HepG2 (cell line): ENCODE data around the gene DPH1. TPM values are rescaled to one million over a fixed set of nuclear protein-coding genes. Genes with fewer than 3 reads are reported as not detected.

ENCODE experiments used
- CC2D1A ChIP-seq: sonication (generic); formaldehyde crosslinking; IDR thresholded peaks from 2 replicates; pipeline ENCODE4 v1.8.1; 2023; ENCODE audit warnings: mild to moderate bottlenecking, missing genetic modification reagents
- DNMT3B ChIP-seq: conservative IDR thresholded peaks from 2 replicates; pipeline ENCODE4 v1.6.1; 2016; ENCODE audit warnings: missing biosample characterization, control low read depth
- FOXM1 ChIP-seq: sonication (generic); formaldehyde crosslinking; IDR thresholded peaks from 2 replicates; pipeline ENCODE4 v1.5.0; 2020; ENCODE audit warnings: missing genetic modification reagents
- HNF1B ChIP-seq: sonication (generic); formaldehyde crosslinking; IDR thresholded peaks from 2 replicates; pipeline ENCODE4 v1.5.1; 2020; ENCODE audit warnings: mild to moderate bottlenecking, moderate library complexity, missing genetic modification reagents
- KLF16 ChIP-seq, 2 experiments: sonication (generic) in 1 of 2; formaldehyde crosslinking in 1 of 2; IDR thresholded peaks; 2 replicates each; pipeline versions ENCODE4 v1.6.1 to v1.8.0; 2016 to 2023; ENCODE audit warnings: missing genetic modification reagents in 2 of 2, missing compliant biosample characterization in 1 of 2
- MAF1 ChIP-seq: sonication (generic); formaldehyde crosslinking; IDR thresholded peaks from 2 replicates; pipeline ENCODE4 v1.5.0; 2020; ENCODE audit warnings: missing genetic modification reagents, borderline replicate concordance
- RAD21 ChIP-seq: fragments of 450-650 bp; formaldehyde crosslinking; IDR thresholded peaks from 2 replicates; pipeline ENCODE4 v1.5.0; 2020; ENCODE audit warnings: mild to moderate bottlenecking
- SPEN ChIP-seq: sonication (generic); formaldehyde crosslinking; IDR thresholded peaks from 2 replicates; pipeline ENCODE4 v1.5.1; 2020; ENCODE audit warnings: low read depth, mild to moderate bottlenecking, missing genetic modification reagents
- ZBTB26 ChIP-seq: IDR thresholded peaks from 2 replicates; pipeline ENCODE4 v1.6.1; 2016; ENCODE audit warnings: missing compliant biosample characterization, missing genetic modification reagents, borderline replicate concordance
- ZBTB46 ChIP-seq: sonication (generic); formaldehyde crosslinking; IDR thresholded peaks from 2 replicates; pipeline ENCODE4 v1.4.0; 2020; ENCODE audit warnings: mild to moderate bottlenecking, missing genetic modification reagents, borderline replicate concordance
- ZFP90 ChIP-seq: sonication (generic); formaldehyde crosslinking; IDR thresholded peaks from 2 replicates; pipeline ENCODE4 v1.8.0; 2022; ENCODE audit warnings: missing genetic modification reagents, mild to moderate bottlenecking, inconsistent platforms, borderline replicate concordance
- ZFX ChIP-seq: sonication (generic); formaldehyde crosslinking; IDR thresholded peaks from 2 replicates; pipeline ENCODE4 v1.4.0; 2020; ENCODE audit warnings: mild to moderate bottlenecking, low read depth, missing genetic modification reagents, moderate library complexity
- ZFY ChIP-seq: sonication (generic); formaldehyde crosslinking; IDR thresholded peaks from 2 replicates; pipeline ENCODE4 v1.4.0; 2020; ENCODE audit warnings: missing genetic modification reagents
- ZNF205 ChIP-seq: IDR thresholded peaks from 2 replicates; pipeline ENCODE4 v1.6.1; 2018; ENCODE audit warnings: missing biosample characterization, missing genetic modification reagents
- ZNF331 ChIP-seq: sonication (generic); formaldehyde crosslinking; IDR thresholded peaks from 2 replicates; pipeline ENCODE4 v1.4.0; 2020; ENCODE audit warnings: missing genetic modification reagents
- ZNF446 ChIP-seq: sonication (generic); formaldehyde crosslinking; IDR thresholded peaks from 2 replicates; pipeline ENCODE4 v1.5.0; 2020; ENCODE audit warnings: mild to moderate bottlenecking, missing genetic modification reagents
- ZNF501 ChIP-seq: sonication (generic); formaldehyde crosslinking; IDR thresholded peaks from 2 replicates; pipeline ENCODE4 v1.5.1; 2020; ENCODE audit warnings: mild to moderate bottlenecking, moderate library complexity, missing genetic modification reagents
- ZZZ3 ChIP-seq: sonication (generic); formaldehyde crosslinking; IDR thresholded peaks from 2 replicates; pipeline ENCODE4 v1.4.0; 2020; ENCODE audit warnings: missing genetic modification reagents, mild to moderate bottlenecking, borderline replicate concordance
- polyA plus RNA-seq, 8 experiments: library from polyadenylated mRNA; depleted of rRNA in 3 of 8; stranded (reverse) in 7 of 8; unstranded in 1 of 8; fragments of >200 nt; fragmentation: Illumina TruSeq in 4 of 8; extraction: Trizol in 4 of 8; gene quantifications; 2 replicates each; pipeline versions ENCODE4 v1.2.1 to v1.2.3, GENCODE V29; 2011 to 2016; ENCODE audit warnings: low read depth in 4 of 8, missing spikeins in 1 of 8, mixed read lengths in 1 of 8; ENCODE audit not compliant: insufficient read depth in 1 of 8
- total RNA-seq, 5 experiments: library from RNA; depleted of rRNA; stranded (reverse); fragments of >200 nt; fragmentation: Illumina TruSeq; extraction: Trizol; gene quantifications; 2 replicates each; pipeline ENCODE4 v1.2.3, GENCODE V29; 2016; ENCODE audit warnings: low read depth in 1 of 5
- TF ChIP-seq, protein P1 (sequence below): sonication (generic); formaldehyde crosslinking; conservative IDR thresholded peaks from 2 replicates; pipeline ENCODE4 v1.4.0; 2020; ENCODE audit warnings: missing genetic modification reagents
- TF ChIP-seq, protein P2 (sequence below): sonication (generic); formaldehyde crosslinking; IDR thresholded peaks from 2 replicates; pipeline ENCODE4 v1.5.0; 2020; ENCODE audit warnings: missing genetic modification reagents, mild to moderate bottlenecking, borderline replicate concordance

DPH1 gene
- total and polyA plus RNA-seq, 2 of the 13 experiments (the other 11 are each of a cell fraction or from before 2014, with no cell fraction given) = 25.3 to 42.8 TPM

GRCh38 chr17:1997927-1998742 lies 31.8 kb upstream of the DPH1 start (continued):
- TF ChIP-seq, protein P1, sequence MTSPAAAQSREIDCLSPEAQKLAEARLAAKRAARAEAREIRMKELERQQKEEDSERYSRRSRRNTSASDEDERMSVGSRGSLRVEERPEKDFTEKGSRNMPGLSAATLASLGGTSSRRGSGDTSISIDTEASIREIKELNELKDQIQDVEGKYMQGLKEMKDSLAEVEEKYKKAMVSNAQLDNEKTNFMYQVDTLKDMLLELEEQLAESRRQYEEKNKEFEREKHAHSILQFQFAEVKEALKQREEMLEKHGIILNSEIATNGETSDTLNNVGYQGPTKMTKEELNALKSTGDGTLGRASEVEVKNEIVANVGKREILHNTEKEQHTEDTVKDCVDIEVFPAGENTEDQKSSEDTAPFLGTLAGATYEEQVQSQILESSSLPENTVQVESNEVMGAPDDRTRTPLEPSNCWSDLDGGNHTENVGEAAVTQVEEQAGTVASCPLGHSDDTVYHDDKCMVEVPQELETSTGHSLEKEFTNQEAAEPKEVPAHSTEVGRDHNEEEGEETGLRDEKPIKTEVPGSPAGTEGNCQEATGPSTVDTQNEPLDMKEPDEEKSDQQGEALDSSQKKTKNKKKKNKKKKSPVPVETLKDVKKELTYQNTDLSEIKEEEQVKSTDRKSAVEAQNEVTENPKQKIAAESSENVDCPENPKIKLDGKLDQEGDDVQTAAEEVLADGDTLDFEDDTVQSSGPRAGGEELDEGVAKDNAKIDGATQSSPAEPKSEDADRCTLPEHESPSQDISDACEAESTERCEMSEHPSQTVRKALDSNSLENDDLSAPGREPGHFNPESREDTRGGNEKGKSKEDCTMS (CRISPR knock-in tag) = no peak
- TF ChIP-seq ZNF331 = peak; percentile 27; the same call in 1 of the 2 replicates
- TF ChIP-seq DNMT3B (CRISPR knock-in tag) = no peak
- peak; percentile 76 for TF ChIP-seq ZFY (CRISPR knock-in tag)
- no peak for TF ChIP-seq ZFP90 (CRISPR knock-in tag)
- no peak for TF ChIP-seq CC2D1A (CRISPR knock-in tag)
- no peak for TF ChIP-seq ZZZ3
- TF ChIP-seq, protein P2, sequence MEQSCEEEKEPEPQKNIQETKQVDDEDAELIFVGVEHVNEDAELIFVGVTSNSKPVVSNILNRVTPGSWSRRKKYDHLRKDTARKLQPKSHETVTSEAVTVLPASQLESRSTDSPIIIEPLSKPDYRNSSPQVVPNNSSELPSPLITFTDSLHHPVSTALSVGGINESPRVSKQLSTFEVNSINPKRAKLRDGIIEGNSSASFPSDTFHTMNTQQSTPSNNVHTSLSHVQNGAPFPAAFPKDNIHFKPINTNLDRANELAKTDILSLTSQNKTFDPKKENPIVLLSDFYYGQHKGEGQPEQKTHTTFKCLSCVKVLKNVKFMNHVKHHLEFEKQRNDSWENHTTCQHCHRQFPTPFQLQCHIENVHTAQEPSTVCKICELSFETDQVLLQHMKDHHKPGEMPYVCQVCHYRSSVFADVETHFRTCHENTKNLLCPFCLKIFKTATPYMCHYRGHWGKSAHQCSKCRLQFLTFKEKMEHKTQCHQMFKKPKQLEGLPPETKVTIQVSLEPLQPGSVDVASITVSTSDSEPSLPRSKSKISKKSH (CRISPR knock-in tag) = no peak
- 0 out of 2 replicates have a peak, but pooled peaks have one; percentile 25 for TF ChIP-seq ZNF205 (CRISPR knock-in tag)
- TF ChIP-seq ZBTB46 (CRISPR knock-in tag) = no peak
- no peak for TF ChIP-seq MAF1 (CRISPR knock-in tag)
- TF ChIP-seq HNF1B (CRISPR knock-in tag) = peak; percentile 68; the same call in 1 of the 2 replicates
- peak in 1 of 2 experiments; percentile 46; a peak in 1 of 4 replicates for TF ChIP-seq KLF16 (CRISPR knock-in tag; IDR thresholded peaks at IDR 0.05)
- no peak for TF ChIP-seq ZNF446 (CRISPR knock-in tag)
- TF ChIP-seq ZFX (CRISPR knock-in tag) = no peak
- peak; percentile 54 for TF ChIP-seq SPEN
- no peak for TF ChIP-seq ZNF501
- TF ChIP-seq FOXM1 (CRISPR knock-in tag) = no peak
- TF ChIP-seq ZBTB26 = no peak
- peak; percentile 62 for TF ChIP-seq RAD21
